Measurements from ENCODE around the gene ZNF79.
A peak's percentile ranks its signal among the peaks of the same experiment; 100 is the strongest.

Gene ZNF79

GRCh38 chr9:127423934-127424675 lies at the start of gene ZNF79:
Gene ZNF79 (plus strand): TSS chr9:127424382. CDS start chr9:127424788, 406 bp downstream.
- DNase-seq: peak; percentile 97

- DNase-seq: no peak
Measured at GRCh38 chr9:127380479-127380878, 43.7 kb upstream of the ZNF79 start.

DNA sequence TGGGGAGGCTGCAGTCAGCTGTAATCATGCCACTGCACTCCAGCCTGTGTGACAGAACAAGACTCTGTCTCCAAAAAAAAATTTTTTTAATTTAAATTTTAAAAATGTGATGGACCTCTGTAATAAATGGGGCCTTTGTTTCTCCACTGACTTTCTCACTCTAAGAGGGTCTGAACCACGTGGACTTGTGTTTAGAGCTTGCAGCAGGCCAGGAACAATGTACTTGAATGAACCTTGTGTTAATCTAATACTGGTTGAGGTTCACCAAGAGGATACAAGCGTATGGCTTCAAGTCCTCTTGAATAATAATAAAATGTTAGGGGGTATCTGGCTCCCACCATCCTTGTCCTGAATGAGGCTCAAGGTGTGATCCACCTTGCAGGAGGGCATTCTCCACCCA lies 41.6 kb upstream of the ZNF79 start:
- no peak for DNase-seq

DNA sequence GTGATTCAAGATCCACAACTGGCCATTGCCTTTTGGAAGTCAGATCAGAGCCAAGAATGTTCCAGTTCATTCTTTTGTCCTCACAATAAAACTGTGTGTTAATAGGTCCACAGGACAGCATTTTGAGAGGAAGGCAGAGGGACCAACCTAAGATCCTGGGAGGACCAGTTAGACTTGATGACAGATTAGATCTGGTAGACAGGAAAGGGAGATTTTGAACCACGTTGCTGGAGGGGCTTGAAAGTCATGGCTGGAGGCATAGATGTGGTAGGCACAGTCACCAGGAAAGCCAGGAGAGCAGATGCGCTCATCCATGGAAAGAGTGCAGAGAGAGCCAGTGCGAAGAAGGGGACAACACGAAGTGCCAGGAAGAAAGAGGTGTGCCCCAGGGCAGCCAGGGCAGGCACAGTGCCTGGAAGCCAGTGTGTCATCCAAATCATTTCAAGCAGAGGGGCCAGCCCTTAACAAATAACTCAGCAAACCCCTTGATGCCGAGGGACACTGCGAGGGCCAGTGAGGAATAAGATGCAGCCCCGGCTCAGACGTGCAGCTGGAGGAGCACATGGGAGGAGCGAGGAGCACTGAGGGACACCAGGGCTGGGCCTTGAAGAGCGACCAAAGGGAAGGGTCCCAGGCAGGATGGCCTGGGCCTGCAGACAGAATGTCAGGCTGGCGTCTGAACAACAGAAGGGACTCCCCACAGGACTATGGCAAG lies 40.0 kb upstream of the ZNF79 start:
- no peak for DNase-seq

DNA sequence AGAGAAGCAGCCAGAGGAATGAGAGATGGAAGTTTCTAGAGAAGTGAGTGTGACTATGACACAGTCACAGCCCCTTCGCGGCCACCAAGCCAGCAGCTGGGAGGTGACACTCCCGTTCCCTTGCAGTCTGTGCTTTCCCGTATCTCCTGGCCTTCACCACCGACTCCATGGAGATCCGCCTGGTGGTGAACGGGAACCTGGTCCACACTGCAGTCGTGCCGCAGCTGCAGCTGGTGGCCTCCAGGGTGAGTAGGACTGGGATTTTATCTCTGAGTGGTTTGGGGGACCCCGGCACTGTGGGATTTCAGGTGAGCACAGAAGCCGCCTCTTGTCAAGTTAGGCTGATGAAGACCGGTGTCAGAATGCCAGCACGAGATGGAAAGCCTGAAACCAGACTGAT lies 39.3 kb upstream of the ZNF79 start:
- no peak for DNase-seq

DNA sequence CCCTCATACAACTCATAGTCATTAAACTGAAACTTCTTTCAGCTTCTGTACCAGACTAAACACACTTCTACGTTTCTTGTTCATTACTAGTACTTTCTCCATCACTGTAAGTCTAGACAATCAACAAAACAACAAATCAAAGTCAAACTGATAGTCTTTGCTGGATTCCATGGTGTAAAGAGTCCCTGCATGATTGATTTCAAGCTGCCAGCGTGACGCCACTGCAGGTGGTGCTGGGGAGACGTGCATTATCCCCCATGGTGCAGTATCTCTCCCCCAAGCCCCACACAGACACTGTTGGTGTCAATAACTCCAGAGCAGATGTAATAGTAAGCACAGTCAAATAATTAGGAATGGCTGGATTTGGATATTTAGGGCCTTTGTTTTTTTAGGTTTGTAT lies 37.9 kb upstream of the ZNF79 start:
- no peak for DNase-seq

- no peak for DNase-seq
Measured at GRCh38 chr9:127386981-127387380, 37.2 kb upstream of the ZNF79 start.

DNA sequence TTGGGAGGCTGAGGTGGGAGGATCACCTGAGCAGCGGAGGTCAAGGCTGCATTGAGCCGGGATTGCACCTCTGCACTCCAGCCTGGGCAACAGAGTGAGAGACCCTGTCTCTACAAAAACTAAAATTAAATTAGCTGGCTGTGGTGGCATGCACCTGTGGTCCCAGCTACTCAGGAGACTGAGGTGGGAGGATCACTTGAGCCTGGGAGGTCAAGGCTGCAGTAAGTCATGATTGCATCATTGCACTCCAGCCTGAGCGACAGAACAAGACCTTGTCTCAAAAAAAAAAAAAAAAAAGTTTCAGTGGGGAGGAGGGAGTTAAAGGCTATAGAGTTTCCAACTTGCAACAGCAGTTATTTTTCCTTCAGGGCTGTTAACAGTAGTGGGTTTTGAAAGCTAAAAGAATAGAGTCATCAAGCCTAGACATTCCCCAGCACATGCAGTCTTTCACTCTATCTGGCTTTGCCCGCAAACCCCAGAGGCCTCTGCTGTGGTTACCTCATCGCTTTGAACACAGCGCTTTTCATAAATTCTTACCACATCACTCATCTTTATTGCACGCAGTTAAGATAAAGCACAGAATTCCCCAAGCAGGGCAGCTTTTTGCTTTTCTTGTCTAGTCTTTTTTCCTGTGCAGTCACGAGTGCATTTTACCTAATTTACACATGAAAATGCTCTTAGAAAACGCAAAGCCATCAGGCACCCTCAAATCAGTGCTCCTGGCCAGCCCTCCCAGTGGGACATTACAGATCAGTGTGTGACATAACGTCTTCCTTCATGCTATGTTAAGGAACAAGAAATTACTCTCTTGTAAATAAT lies 35.9 kb upstream of the ZNF79 start:
- peak; percentile 97 for DNase-seq

DNA sequence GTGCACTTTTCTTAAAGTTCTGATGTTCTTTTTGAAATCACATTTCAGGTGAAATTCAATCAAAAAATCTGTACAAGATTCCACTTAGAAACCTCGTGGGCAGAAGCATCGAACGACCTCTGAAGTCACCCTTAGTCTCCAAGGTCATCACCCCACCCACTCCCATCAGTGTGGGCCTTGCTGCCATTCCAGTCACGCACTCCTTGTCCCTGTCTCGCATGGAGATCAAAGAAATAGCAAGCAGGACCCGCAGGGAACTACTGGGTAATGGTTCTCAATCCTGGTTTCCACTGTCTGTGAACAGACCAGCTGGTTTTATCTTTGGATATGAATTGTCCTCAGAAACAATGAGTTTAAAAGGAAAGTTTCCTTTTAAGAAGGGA lies 35.3 kb upstream of the ZNF79 start:
- DNase-seq: peak; percentile 89

DNA sequence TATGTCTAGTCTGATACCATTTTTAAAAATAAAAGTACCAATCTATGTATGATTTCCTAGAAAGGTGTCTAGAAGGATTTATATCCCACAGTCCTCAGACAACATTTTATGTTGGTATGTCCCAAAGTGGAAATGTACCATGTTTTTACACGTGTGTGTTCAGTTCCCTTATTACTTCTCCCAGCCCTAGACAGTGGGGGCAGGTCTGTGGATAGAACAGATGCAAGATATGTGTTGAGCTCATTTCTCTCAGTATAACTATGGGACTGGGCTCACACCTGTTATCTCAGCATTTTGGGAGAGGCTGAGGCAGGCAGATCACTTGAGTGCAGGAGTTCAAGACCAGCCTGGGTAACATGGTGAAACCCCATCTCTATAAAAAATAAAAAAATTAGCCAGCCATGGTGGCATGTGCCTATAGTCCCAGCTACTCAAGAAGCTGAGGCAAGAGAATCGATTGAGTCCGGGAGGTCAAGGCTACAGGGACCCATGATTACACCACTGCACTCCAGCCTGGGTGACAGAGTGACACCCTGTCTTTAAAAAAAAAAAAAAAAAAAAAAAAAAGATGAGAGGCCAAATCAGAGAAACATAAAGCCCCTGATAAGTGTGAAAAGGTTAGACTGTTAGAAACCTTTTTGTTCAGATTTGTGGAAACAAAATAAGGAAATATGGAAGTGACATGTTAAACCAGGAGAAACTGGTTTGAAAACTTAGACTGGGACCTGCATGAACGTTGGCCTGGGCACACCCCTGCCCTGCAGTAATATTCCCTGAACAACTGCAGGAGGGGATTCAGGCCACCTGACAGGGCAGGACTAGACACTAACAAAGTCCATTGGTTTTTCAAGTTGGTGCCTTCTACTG lies 34.6 kb upstream of the ZNF79 start:
- no peak for DNase-seq

DNA sequence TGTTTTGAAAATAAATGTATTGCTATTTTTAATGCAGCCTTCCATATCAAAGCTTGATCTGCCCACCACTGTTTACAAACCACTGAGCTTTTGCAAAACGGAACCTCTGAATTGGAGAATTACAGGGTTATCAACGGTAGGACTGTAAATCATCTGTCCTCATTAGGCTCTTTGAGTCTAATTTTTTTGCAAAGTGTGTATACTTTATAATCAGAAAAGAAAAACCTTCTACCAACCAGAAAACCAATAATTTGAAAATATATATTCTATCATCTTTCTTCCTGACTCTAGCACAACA lies 34.0 kb upstream of the ZNF79 start:
- DNase-seq: no peak

GRCh38 chr9:127390563-127390962 lies 33.6 kb upstream of the ZNF79 start:
- peak; percentile 86 for DNase-seq

DNA sequence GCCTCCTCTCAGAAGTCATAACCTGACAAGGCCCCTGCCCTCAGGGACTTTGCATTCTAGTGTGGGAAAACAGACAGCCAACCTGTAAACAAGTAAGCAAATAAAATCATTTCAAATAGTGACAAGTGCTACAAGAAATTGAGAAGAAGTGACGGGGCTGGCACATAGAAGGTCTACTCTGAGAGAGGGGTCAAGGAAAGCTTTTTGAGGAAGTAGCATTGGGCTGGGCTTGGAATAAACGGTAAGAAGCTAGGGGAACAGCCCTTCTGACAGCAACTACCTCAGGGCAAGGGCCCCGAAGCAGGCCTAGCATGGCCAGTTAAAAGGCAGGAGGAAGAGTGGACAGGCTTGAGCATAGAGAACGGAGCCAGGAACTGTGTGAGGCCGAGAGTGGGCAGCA lies 32.0 kb upstream of the ZNF79 start:
- DNase-seq: no peak

- no peak for DNase-seq
Measured at GRCh38 chr9:127392976-127393375, 31.2 kb upstream of the ZNF79 start.

DNA sequence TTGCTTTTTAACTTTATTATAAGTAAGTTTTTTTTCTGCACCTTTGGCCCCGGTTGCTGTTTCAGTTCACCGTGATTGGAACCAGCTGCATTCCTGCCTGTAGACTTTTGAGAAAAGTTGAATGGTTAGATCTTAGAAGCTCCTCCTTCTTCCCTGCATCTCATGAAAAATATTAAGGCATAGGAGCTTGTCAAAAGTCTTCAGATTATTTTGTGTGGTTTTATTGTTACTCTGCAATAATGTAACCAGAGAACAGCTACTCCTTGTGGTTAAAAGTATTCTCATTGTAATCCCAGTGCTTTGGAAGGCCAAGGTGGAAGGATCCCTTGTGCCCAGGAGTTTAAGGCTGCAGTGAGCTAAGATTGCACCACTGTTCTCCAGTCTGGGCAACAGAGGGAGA lies 30.5 kb upstream of the ZNF79 start:
- no peak for DNase-seq

- no peak for DNase-seq
Measured at GRCh38 chr9:127395497-127396252, 28.5 kb upstream of the ZNF79 start.

- DNase-seq: no peak
Measured at GRCh38 chr9:127396253-127396807, 27.9 kb upstream of the ZNF79 start.

GRCh38 chr9:127396808-127397645 lies 27.2 kb upstream of the ZNF79 start, which contains the start of gene SLC2A8:
Gene SLC2A8 (plus strand): TSS chr9:127397169. CDS start chr9:127397231, 62 bp downstream.
- DNase-seq: peak; percentile 100

DNA sequence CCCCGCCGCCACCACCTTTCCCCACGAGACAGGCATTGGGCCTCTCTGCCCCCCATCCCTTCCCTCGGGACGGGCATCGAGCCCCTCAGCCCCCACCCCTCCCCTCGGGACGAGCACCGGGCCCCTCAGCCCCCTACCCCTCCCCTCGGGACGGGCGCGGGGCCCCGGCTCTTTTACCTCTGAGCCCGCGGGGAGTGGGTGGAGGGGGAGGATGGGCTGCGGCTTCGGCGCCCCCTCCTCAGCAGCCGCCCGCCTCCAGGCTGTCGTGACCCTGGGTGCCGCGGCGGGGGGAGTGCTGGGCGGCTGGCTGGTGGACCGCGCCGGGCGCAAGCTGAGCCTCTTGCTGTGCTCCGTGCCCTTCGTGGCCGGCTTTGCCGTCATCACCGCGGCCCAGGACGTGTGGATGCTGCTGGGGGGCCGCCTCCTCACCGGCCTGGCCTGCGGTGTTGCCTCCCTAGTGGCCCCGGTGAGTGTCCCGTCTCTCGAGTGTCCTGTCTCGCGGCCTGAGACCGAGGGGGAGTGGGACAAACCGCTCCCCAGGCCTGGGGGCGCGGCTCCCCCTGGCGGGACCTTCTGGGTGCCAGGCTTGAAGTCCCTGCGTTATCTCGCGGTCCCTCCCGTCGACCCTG lies 26.4 kb upstream of the ZNF79 start:
- peak; percentile 77 for DNase-seq

DNA sequence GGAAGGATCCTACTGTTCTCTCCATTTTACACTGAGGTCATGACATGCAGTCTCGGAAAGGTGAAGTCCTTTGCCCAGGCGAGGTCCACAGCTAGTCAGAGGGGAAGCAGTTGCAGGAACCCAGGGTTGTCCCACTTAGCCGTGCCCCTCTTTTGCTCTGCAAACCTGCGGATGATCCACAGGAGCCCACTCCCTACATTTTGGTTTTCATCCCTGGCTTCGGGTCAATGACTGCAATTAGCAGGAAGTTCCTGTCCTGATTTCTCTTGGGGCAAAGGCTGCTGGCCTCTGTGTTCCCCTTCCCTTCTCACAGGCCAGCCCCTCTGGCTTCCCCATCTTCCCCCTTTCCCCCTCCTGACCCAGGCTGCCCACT lies 25.9 kb upstream of the ZNF79 start:
- DNase-seq: no peak
